T-helper 1 cell treated with Interleukin-12 subunit alpha and Interleukin-12 subunit beta and Interleukin-4 antibody, amounts not matched to agents 30 ng/mL and 1 ng/mL, for 36 hours (primary cell): ENCODE results near the gene NAE1. TPM values are rescaled to one million over a fixed set of nuclear protein-coding genes. Genes with fewer than 3 reads are reported as not detected.

Source experiments
- intact Hi-C: fragments of 100-400 bp; cut with micrococcal nuclease; formaldehyde crosslinking; loops from one replicate; pipeline ENCODE4 v1.15.1; 2024
- total RNA-seq: library from RNA; stranded (reverse); gene quantifications from 2 replicates; pipeline ENCODE4 v1.2.3, GENCODE V29; 2022

The NAE1 gene
- total RNA-seq: 77.5 and 78.8 TPM in 2 replicates

DNA sequence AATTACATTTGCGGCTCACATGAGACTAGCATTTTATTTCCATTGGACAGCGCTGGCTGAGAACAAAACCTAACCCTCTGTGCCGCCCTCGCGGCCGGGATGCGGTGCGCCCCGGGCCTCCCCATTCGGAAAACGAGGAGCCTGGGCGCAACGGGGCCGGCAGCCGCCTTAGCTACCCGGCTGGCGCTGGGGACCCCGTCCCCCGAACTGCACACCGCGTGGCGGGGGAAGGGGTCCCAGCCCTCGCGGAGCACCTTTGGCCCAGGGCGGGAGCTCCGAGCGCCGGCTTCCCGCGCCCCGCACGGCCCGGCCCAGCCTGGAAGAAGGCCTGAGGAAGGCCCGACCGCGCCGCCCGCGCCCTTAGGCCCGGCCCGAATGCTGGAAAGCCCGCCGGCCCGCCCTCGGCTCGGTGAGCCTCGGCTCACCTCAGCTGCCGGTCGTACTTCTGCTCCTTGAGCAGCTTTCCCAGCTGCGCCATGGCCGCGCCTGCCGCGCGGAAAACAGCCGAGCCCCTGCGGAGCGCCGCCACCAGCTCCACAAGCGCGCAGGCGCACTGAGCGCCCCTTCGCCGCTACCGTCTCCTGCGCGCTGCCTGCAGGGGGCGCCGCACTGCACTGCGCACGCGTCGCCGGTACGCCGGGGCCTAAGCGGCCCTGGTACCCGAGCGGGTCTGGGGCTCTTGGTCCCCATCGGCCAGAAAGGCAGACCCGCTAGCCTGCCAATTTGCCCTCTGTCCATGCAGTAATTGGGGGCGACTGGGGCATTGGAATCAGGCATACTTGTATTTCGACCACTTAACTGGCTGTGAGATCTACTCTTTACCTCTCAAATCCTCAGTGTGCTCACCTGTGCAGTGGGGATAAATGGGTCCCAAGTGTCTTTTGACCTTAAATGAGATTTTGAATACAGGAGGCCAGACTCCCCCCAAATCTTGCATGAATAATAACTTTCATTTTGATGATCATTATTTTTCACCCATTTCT lies at the start of gene NAE1:
Gene NAE1 (minus strand): TSS at position 555 of the 983 bp plus-strand sequence. CDS start 77 bp downstream, at position 478.
- intact Hi-C loops: loop anchor here (1.0 to 5.0 kb wide), 5 partner anchors 38 to 226 kb away; partner anchors contain the start of genes CMTM3, DYNC1LI2 and RRAD

DNA sequence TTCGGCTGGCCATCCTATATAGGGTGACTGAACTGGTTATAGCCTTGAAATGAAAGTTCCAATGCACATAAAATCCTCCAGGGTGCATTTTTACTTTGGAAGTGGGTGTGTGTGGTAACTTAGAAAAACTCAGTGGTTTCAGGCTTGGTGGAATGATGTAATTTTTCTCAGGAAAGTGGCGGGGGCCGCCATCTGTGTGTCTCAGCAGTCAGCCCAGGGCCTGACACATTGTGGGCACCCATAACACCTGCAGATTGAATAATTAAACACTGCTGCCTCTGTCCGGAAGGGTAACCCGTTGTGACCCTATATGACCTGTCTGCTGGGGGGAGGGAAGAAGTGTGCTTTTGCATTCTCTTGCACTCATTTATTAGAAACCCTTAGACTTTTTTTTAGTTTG lies 47.3 kb upstream of the NAE1 start:
- intact Hi-C loops: loop anchor here (5.0 kb wide), 1 partner anchor 286 kb away; no protein-coding TSS in a partner anchor

DNA sequence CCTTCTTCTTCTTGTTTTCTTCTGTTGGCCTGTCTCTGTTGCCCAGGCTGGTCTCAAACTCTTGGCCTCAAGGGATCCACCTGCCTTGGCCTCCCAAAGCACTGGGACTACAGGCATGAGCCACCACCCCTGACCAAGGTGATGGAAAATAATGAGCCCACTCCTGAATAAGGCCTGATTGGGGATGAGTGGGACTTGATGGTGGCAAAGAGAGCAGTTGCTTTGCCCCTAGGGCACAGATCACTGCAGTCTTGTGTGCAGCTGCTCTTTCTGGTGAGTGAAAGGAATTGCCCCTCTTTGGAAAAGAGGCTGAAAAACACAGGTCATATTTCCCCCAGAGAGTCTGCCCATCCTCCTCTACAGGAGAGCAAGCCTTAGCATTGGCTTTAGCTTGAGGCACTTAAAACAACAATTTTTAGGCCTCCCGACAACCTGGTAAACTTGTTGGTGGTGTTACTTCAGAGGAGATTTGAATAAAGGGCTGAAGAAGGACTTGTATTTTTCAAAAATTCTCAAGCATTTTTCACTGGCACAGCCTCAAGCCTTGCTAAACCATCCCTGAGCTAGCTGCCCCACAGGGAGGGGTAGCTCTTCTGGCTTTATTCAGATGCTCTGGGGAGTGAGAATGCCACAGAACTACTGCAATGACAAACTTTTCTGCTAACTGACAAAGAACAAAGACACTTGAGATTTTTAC lies 43.5 kb upstream of the NAE1 start:
- intact Hi-C loops: loop anchor here (5.0 kb wide), 1 partner anchor 222 kb away; no protein-coding TSS in a partner anchor

DNA sequence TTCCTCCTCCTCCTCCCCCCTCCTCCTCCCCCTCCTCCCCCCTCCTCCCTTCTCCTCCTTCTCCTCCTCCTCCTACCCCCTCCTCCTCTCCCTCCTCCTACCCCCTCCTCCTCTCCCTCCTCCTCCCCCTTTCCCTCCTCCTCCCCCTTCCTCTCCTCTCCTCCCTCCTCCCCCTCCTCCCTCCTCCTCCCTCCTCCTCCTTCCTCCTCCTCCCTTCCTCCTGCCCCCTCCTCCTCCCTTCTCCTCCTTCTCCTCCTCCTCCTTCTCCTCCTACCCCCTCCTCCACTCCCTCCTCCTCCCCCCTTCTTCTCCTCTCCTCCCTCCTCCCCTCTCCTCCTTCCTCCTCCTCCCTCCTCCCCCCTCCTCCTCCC lies 42.9 kb upstream of the NAE1 start:
- intact Hi-C loops: loop anchor here (1.0 to 5.0 kb wide), 9 partner anchors 8 to 465 kb away; partner anchors contain the start of genes CIAO2B, CKLF, CMTM3 and DYNC1LI2

DNA sequence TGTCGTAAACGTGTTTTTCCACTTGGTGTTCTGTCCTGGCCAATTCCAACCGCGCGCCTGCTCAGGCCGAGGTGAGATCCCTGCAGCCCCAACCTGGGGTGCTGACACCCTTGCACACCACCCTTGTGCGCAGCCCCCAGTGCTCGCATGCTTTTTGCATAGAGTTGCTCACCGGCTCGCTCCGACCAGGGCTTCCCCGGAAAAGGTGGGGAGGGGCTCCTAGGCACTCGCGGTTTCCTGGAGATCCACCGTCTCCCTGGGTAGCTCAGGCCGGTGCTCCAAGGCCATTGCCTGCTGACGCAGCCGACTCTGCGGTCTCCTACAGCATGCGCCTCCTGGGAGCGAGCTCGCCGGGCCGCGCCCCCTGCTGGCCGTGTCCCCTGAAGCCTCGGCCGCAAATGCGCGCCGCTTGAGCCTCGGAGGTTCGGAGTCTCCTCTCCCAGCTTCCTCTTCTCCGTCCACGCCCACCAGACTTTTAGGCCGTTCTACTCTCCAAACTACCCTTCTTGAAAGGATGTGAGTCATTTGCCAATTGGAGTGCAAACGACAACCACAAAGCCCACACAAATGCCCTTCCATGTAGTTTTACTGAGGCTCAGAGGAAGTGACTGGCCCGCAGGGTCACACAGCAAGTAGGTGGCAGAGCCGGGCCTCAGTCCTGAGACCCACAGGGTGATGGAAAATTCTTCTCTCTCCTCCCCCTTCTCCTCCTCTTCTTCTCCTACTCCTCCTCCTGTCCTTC lies 42.3 kb upstream of the NAE1 start:
- intact Hi-C loops: loop anchor here (1.0 to 5.0 kb wide), 9 partner anchors 8 to 464 kb away; partner anchors contain the start of genes CIAO2B, CKLF, CMTM3 and DYNC1LI2

DNA sequence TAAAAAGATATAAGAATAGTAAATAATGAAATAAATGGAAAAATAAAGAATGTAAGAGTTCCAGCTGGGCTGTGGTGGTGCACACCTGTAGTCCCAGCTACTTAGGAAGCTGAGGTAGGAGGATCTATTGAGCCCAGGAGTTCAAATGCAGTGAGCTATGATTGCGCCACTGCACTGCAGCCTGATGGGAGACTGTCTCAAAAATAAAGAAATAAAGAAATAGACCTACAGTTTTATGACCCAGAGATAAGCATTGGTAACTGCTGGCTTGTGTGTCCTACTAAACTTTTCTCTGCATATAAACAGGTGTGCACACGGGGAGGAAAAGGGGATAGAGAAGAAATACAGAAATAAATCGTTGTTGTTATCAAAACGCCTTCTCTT lies 41.8 kb upstream of the NAE1 start:
- intact Hi-C loops: loop anchor here (2.0 to 5.0 kb wide), 6 partner anchors 122 to 464 kb away; partner anchors contain the start of genes CKLF, CMTM3 and DYNC1LI2

DNA sequence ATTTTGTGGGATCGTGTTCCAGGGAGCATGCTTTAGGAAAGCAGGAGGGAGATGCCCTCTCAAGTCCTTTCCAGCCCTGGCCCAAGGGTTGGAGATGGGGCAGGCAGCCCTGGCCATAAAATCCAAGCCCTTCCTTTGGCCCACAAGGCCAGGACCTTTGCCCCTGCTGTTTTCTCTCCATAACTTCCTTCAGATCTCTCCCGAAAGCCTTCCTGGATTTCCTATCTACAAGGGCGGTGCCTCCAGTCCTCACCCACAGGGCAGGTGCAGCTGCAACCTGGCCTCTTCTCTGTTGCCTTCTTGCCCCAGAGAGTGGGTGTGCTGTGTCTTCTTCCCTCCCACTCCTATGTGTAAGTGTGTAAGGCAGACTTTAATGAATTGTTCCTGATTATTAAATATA lies 41.1 kb upstream of the NAE1 start:
- intact Hi-C loops: loop anchor here (2.0 to 5.0 kb wide), 6 partner anchors 121 to 463 kb away; partner anchors contain the start of genes CKLF, CMTM3 and DYNC1LI2

DNA sequence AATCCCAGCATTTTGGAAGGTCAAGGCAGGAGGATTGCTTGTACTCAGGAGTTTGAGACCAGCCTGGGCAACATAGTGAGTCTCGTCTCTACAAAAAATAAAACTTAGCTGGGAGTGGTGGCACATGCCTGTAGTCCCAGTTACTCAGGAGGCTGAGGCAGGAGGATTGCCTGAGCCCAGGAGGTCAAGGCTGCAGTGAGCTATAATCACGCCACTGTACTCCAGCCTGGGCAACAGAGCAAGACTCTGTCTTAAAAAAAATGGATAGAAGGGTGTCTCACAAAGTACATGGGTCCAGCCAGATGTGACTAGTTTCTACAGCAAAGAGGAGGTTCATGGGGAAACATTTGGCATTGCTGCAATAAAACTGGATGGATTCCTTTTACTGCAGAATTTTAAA lies 40.6 kb upstream of the NAE1 start:
- intact Hi-C loops: loop anchor here (5.0 kb wide), 1 partner anchor 219 kb away; no protein-coding TSS in a partner anchor

DNA sequence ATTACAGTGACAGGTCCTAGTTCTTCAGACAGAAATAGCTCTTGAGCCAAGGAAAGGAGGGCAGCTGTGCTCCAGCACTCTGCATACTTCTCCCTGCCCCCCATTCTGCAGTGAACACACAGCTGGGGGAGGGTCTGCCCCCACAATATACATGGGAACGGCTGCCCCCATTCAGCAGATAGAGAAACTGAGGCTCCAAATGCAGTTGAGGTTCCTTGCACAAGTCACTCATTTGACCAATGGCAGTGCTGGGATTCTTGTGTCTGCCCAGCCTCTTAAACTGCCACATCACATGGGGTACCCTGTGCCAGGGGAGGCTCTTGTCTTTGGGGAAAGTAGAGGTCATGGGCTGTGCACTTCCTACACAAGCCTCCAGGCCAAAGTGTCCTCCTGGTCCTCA lies 38.6 kb upstream of the NAE1 start:
- intact Hi-C loops: no loop called here

DNA sequence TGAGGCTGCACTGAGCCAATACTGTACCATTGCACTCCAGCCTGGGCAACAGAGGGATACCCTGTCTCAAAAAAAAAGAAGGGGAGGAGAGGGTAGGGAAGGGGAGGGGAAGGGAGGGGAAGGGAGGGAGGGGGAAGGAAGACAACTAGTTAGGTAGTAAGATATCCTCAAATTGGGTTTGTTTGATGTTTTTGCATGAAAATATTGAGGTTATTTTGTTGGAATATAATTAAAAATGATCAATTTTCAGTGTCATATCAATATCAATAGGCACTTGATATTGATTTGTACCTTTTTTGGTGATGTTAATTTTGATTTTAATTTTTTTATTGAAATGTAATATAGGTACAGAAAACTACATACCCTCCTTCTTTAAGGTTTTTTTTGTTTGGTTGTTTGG lies 32.9 kb upstream of the NAE1 start:
- intact Hi-C loops: no loop called here

DNA sequence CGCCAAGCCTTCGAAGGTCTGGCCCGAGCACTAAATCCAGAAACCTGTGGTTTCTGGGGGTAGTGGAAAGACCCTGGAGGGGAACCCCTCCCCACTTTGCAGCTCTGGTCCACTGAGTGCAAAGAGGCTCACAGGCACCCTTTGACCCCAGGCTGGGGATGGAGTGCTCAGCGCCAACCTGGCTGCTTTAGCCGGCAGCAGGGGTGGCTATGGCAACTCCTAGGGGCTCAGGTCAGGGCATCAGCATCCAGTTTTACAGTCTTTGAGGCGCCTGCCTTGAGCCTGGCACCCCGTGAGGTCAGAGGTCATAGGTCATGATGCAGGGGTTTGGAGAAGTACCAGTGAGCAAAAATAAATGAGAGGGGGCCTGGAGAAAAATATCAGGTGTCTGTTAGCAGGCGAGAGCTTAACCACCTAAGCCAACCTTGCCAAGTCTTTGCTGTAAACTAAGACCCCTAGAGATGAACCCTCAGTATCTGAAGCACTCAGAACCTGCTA lies 31.3 kb upstream of the NAE1 start:
- intact Hi-C loops: no loop called here

DNA sequence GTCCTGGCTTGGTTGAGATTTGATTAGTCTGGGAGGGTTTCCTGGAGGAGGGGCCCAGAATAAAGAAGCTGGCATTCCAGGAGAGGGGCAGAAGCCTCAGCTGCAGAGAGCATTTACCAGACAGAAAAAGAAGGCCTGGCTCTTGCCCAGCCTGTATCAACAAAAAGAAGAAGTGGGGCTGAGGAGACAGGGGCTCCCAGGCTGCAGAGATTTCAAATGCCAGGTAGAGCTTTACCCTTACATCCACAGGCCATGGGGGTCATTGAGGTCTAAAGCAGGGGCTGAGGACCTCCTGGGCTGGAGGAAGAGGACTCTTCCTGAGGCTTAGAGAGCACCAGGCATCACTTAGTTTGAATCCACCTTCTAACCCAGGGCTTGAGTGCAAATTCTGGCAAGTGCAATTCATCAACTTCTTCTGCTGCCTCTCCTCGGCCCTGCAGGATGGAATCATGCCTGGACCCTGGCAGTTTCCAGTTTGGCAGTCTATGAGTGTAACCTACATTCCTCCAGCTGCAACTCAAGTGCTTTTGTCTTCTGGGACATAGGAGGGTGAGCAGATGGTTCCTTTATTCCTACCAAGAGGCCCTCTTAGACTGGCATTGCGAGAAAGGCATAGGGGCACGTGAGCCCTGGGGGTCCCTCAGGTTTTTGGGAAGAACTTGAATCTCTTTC lies 28.8 kb upstream of the NAE1 start:
- intact Hi-C loops: no loop called here

DNA sequence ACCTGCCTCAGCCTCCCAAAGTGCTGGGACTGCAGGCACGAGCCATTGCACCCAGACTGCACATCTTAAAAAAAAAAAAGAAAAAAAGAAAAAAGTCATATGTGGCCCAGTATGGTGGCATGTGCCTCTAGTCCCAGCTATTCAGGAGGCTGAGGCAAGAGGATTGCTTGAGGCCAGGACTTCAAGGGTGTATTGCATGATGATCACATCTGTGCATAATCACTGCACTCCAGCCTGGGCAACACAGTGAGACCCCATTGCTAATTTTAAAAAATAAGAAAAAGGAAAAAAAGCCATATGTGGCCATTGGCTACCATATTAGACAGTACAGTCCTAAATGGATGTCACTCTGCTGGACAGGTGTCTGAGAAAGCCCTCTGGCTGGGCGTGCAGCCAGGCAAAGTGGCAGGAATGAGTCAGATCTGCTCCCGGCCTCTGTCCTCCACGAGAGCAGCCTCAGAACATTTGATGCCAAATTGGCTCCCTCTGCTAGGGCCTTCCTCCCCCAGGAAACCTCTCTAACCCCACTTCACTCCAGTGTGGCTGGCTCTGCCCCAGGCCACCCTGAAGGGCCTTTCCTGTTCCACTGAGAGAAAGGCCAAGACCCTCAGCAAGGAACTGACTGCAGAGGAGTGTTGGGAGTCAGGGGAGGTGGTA lies 28.1 kb upstream of the NAE1 start:
- intact Hi-C loops: no loop called here

DNA sequence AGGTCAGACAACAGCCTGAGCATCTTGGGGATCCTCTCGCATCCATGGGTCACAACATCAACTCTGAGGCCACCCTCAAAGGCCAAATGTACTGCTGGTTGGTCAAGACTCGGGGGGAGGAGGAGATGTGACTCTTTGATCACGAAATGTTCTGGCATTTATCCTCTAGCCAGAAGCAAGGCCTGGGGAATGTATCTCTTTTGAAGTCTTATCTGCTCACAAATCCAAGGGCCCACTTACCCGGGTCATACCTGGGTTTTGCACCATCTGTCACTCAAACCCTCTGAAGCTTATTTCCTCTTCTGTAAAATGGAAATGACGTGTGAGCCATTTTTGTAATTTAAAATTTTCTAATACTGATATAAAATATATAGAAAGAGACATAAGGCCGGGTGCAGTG lies 26.7 kb upstream of the NAE1 start:
- intact Hi-C loops: no loop called here

DNA sequence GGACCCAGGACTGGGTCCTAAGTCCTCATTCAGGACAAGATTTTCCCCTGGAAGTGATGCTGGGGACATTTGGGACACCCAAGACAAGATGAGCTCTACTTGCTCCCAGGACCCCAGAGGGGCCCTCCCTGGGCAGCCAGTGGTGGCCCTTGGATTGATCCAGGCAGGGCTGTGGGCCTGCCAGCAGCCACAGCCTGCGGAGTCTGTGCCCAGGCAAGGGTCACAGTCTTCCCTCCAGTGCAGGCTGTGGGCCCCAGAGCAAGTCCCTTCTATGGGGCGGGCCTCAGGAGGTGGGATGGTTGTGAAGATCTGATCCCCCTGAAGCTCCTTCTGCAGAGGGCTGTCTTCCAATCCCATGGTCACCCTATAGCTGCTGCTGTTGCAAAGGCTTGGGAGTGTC lies 26.0 kb upstream of the NAE1 start:
- intact Hi-C loops: no loop called here

DNA sequence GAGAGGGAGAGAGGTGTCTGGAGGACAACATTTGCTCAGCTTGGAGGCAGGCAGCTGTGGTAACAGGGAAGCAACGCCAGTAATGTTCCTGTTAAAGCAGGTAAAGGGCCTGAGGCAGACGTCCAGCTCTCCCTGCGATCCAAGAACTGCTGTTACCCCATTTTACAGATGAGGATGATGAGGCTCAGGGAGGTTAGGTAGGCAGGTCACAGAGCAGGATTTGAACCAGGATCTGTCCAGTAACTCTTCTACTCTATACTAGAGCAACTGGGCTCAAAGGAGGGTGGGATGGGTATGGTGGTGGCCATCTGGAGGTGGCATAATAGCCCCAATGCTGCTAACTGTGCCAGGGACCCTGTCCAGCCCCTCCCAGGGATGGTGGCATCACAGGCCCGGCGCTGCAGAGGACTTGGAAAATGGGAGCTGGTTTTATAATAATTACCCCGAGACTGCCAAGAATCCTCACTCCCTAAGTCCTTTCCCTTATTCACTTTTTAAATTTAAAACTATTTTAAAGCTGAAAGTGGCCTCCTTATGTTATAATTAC lies 25.5 kb upstream of the NAE1 start:
- intact Hi-C loops: no loop called here

DNA sequence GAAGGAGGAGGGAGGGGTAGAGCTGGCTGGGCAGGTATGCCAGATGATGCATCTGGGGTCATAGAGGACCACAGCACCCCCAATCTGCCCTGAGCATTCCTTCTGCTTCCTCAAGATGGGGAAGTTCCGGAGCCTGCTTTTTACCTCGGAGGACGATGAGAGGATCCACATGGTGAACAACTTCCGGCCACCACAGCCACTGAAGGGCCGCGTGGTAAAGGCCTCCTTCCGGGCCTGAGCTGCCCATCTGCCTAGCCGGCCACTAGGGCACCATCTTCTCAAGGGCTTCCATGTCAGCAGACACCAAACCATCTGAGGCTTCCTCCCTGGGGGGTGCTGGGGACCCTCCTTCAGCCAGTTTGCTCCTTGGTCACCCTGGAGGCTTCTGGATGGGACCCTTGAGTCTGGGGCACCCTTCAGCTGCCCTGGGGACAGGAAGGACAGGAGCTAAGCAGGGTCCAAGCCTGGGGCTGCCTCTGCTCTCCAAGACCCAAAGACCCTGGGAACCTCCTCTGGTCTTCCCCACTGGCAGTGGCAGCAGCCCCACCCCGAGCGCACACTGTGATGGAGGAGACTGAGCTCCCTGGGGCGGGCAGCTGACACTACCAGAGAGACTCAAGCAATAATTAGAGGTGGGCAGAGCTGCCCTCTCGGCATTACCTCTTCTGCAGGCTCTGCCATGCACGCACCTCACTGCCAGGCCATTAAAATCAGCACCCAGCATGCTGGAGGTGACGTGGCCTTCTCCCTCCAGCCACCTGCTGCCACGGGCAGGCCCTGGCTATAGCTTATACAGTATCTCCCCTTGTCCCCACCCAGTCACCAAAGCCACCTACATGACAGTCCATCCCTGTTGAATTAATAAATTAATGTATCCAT lies 22.7 kb upstream of the NAE1 start:
- intact Hi-C loops: no loop called here

DNA sequence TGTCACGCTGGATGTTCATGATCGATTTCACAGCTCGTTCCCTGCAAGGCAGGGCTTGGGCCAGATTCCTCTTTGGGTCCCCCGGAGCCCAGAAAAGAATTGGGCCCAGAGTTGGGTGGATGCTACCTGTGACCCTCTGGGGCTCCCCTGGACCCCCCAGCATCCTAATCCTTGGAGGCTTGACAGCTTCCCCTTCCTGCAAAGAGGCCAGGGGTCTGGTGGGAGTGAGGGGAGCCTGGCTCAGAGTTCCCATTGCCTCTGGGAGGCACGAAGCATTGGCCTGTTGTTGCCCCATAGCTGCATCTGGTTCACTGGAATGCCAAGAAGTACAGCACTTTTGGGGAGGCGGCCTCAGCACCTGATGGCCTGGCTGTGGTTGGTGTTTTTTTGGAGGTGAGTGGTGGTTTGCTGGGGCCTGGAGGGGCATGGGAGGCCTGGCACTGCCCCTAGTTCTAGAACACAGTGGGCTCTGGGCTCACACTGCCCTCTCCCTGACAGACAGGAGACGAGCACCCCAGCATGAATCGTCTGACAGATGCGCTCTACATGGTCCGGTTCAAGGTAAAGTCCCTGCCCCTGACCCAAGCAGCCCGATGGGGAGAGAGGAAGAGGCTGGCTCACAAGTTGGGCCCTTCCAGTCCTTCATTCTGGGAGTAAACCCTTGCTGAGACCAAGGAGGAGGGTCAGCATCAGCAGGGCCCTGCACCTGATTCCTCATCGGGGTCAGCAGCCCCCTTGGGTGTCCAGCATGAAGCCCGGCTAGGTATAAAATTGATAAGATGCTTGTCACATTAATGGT lies 20.6 kb upstream of the NAE1 start:
- intact Hi-C loops: no loop called here
